ENCODE results near the gene CYP26C1.

DNA sequence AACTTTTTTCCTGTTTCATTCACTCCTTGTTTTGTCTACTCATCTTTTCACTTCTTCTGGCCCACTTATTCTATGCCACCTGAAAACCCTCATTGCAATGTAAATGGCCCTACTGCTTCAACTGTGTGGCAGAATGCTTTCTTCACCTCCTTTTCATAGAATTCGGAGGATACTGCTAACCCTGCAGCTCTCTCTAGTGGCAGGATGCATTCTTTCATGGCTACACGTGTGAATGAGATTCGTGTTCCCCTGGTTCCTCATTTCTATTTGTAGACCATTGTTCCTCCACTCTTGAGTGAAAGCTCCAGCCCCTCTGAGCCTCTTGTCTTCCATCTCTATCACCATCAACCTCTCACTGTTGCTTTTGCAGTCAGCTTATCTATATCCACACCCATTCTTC is 20.9 kb upstream of the CYP26C1 start:
- TF ChIP-seq POLR2A (IDR thresholded peaks at IDR 0.05; ENCODE audit: low read depth, low read length) (no peak), POLR2AphosphoS5 (IDR thresholded peaks at IDR 0.05; ENCODE audit: low read depth, low read length) (no peak), TAF1 (IDR thresholded peaks at IDR 0.05; ENCODE audit: borderline replicate concordance, low read depth, low read length) (no peak)
